HepG2 (cell line): ENCODE measurements around the gene NAV2. TPM values are rescaled to one million over a fixed set of nuclear protein-coding genes. Genes with fewer than 3 reads are reported as not detected.

Experiments used
- ASH2L ChIP-seq: fragments of 300-600, 200-600 bp; sonication (generic); IDR thresholded peaks from 2 replicates; pipeline ENCODE4 v1.7.0; 2017; ENCODE audit warnings: low read depth, mild to moderate bottlenecking, moderate library complexity, mixed read lengths, low read length; ENCODE audit not compliant: insufficient read length
- CEBPB ChIP-seq: IDR thresholded peaks from 2 replicates; pipeline ENCODE4 v1.6.1; 2011; ENCODE audit warnings: low read depth, low read length, improper control_type of control experiment, borderline replicate concordance
- GZF1 ChIP-seq: sonication (generic); formaldehyde crosslinking; IDR thresholded peaks from 2 replicates; pipeline ENCODE4 v1.5.1; 2020; ENCODE audit warnings: mild to moderate bottlenecking, missing genetic modification reagents
- KLF13 ChIP-seq: sonication (generic); formaldehyde crosslinking; IDR thresholded peaks from 2 replicates; pipeline ENCODE4 v1.4.0; 2020; ENCODE audit warnings: mild to moderate bottlenecking, missing genetic modification reagents
- LCORL ChIP-seq, 2 experiments: fragments of 450-650 bp in 1 of 2; sonication (generic) in 1 of 2; formaldehyde crosslinking in 1 of 2; IDR thresholded peaks; 2 replicates each; pipeline versions ENCODE4 v1.5.0 to v1.6.1; 2017 to 2020; ENCODE audit warnings: antibody characterized with exemption in 1 of 2, missing genetic modification reagents in 1 of 2
- MED8 ChIP-seq: sonication (generic); formaldehyde crosslinking; IDR thresholded peaks from 2 replicates; pipeline ENCODE4 v1.8.1; 2023; ENCODE audit warnings: mild to moderate bottlenecking, missing genetic modification reagents; ENCODE audit not compliant: insufficient replicate concordance
- NFIC ChIP-seq: IDR thresholded peaks from 2 replicates; pipeline ENCODE4 v1.6.1; 2012; ENCODE audit warnings: mild to moderate bottlenecking, low read length, inconsistent platforms
- PBX2 ChIP-seq: IDR thresholded peaks from 2 replicates; pipeline ENCODE4 v1.6.1; 2016; ENCODE audit warnings: control low read depth
- RAD21 ChIP-seq: fragments of 450-650 bp; formaldehyde crosslinking; IDR thresholded peaks from 2 replicates; pipeline ENCODE4 v1.5.0; 2020; ENCODE audit warnings: mild to moderate bottlenecking
- REST ChIP-seq, 2 experiments: IDR thresholded peaks; 2 replicates each; pipeline ENCODE4 v1.6.1; 2011 to 2012; ENCODE audit warnings: low read length in 2 of 2, borderline replicate concordance in 1 of 2, low read depth in 1 of 2, mild to moderate bottlenecking in 1 of 2, moderate library complexity in 1 of 2
- SIX1 ChIP-seq: sonication (generic); formaldehyde crosslinking; IDR thresholded peaks from 2 replicates; pipeline ENCODE4 v1.4.0; 2020; ENCODE audit warnings: missing genetic modification reagents, borderline replicate concordance
- SMARCC2 ChIP-seq: fragments of 450-650 bp; IDR thresholded peaks from 2 replicates; pipeline ENCODE4 v1.6.1; 2017; ENCODE audit warnings: antibody characterized with exemption, mild to moderate bottlenecking
- SOX6 ChIP-seq, 2 experiments: fragments of 450-650 bp in 1 of 2; sonication (generic) in 1 of 2; formaldehyde crosslinking in 1 of 2; IDR thresholded peaks; 2 replicates each; pipeline versions ENCODE4 v1.4.0 to v1.6.1; 2017 to 2020; ENCODE audit warnings: antibody characterized with exemption in 1 of 2, mild to moderate bottlenecking in 1 of 2, missing genetic modification reagents in 1 of 2
- TRIM24 ChIP-seq: sonication (generic); formaldehyde crosslinking; IDR thresholded peaks from 2 replicates; pipeline ENCODE4 v1.8.0; 2022; ENCODE audit warnings: mild to moderate bottlenecking, missing genetic modification reagents
- ZNF263 ChIP-seq: sonication (generic); formaldehyde crosslinking; IDR thresholded peaks from 2 replicates; pipeline ENCODE4 v1.4.0; 2020; ENCODE audit warnings: missing genetic modification reagents
- ZNF30 ChIP-seq: sonication (generic); formaldehyde crosslinking; IDR thresholded peaks from 2 replicates; pipeline ENCODE4 v1.5.0; 2020; ENCODE audit warnings: mild to moderate bottlenecking, missing genetic modification reagents
- ZNF563 ChIP-seq: sonication (generic); formaldehyde crosslinking; IDR thresholded peaks from 2 replicates; pipeline ENCODE4 v1.8.0; 2022; ENCODE audit warnings: mild to moderate bottlenecking, moderate library complexity, missing genetic modification reagents
- ZNF644 ChIP-seq: IDR thresholded peaks from 2 replicates; pipeline ENCODE4 v1.6.1; 2016; ENCODE audit warnings: low read depth
- ZNF737 ChIP-seq: sonication (generic); formaldehyde crosslinking; IDR thresholded peaks from 2 replicates; pipeline ENCODE4 v1.5.0; 2020; ENCODE audit warnings: missing genetic modification reagents, mild to moderate bottlenecking, borderline replicate concordance
- ZSCAN25 ChIP-seq: sonication (generic); formaldehyde crosslinking; IDR thresholded peaks from 2 replicates; pipeline ENCODE4 v1.8.0; 2022; ENCODE audit warnings: mild to moderate bottlenecking, missing genetic modification reagents
- polyA plus RNA-seq, 8 experiments: library from polyadenylated mRNA; depleted of rRNA in 3 of 8; stranded (reverse) in 7 of 8; unstranded in 1 of 8; fragments of >200 nt; fragmentation: Illumina TruSeq in 4 of 8; extraction: Trizol in 4 of 8; gene quantifications; 2 replicates each; pipeline versions ENCODE4 v1.2.1 to v1.2.3, GENCODE V29; 2011 to 2016; ENCODE audit warnings: low read depth in 4 of 8, missing spikeins in 1 of 8, mixed read lengths in 1 of 8; ENCODE audit not compliant: insufficient read depth in 1 of 8
- total RNA-seq, 5 experiments: library from RNA; depleted of rRNA; stranded (reverse); fragments of >200 nt; fragmentation: Illumina TruSeq; extraction: Trizol; gene quantifications; 2 replicates each; pipeline ENCODE4 v1.2.3, GENCODE V29; 2016; ENCODE audit warnings: low read depth in 1 of 5
- TF ChIP-seq, protein P1 (sequence below): sonication (generic); formaldehyde crosslinking; conservative IDR thresholded peaks from 2 replicates; pipeline ENCODE4 v1.4.0; 2020; ENCODE audit warnings: mild to moderate bottlenecking, missing genetic modification reagents, moderate library complexity

NAV2 gene
- total and polyA plus RNA-seq, 2 of the 13 experiments (the other 11 are each of a cell fraction or from before 2014, with no cell fraction given), result 9.3 to 34.6 TPM

DNA sequence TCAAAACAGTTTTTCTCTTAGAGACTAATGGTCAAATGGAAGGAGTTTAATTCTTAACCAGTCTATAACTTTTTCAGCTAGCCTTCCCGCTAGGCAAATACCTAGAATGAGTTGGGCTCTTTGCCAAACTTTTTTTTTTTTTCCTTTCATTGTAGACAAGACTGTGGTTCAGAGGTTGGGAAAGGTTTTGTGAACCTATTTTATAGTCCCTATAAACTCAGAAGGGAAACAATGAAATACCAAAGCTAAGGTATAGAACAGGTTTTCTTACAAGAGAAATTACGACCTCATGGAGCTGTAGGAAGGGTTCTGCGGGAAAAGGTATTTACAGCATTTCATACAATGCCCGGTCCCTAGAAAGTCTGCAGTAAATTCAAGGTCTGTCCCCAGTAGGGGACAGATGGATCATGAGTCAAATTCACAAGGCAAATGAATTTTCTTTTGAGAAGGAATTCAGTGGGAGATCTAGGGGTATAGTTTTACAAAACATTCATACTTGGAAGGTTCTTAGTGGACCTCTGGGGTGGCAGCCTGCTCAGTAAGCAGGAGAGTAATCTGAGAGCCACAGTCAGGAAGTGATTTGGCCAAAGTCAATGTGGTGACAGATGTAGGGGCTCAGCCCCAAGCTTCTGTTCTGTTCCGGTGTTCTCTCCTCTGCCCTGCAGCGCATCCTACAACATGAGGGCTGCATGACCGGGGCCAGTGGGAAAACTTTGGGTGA lies 300.9 kb downstream of the NAV2 start (continued):
- TF ChIP-seq REST (IDR thresholded peaks at IDR 0.05; ENCODE audit: borderline replicate concordance in 1 of 2, low read depth in 1 of 2, low read length in 2 of 2), result no peak
- TF ChIP-seq SIX1 (CRISPR knock-in tag), result peak; percentile 77; the same call in 1 of the 2 replicates
- TF ChIP-seq PBX2 (CRISPR knock-in tag), result no peak
- TF ChIP-seq ZSCAN25 (CRISPR knock-in tag), result peak; percentile 86
- no peak for TF ChIP-seq ZNF737
- no peak for TF ChIP-seq KLF13 (CRISPR knock-in tag)
- TF ChIP-seq ZNF644, result 0 out of 2 replicates have a peak, but pooled peaks have one; percentile 22
- no peak for TF ChIP-seq SOX6 (IDR thresholded peaks at IDR 0.05)
- TF ChIP-seq SOX6 (CRISPR knock-in tag; IDR thresholded peaks at IDR 0.05), result peak; percentile 55
- no peak for TF ChIP-seq SMARCC2
- peak; percentile 42; the same call in 1 of the 2 replicates for TF ChIP-seq GZF1
- TF ChIP-seq NFIC, result peak; percentile 92
- TF ChIP-seq ASH2L, result peak; percentile 45
- no peak for TF ChIP-seq MED8
- TF ChIP-seq ZNF30 (CRISPR knock-in tag), result no peak
- TF ChIP-seq TRIM24 (CRISPR knock-in tag), result no peak
- no peak for TF ChIP-seq ZNF263
- TF ChIP-seq ZNF563 (CRISPR knock-in tag), result no peak
- TF ChIP-seq RAD21 (CRISPR knock-in tag), result no peak
- TF ChIP-seq CEBPB, result no peak
- TF ChIP-seq LCORL (IDR thresholded peaks at IDR 0.05), result no peak
- TF ChIP-seq LCORL (CRISPR knock-in tag; IDR thresholded peaks at IDR 0.05), result peak; percentile 71
- TF ChIP-seq, protein P1, sequence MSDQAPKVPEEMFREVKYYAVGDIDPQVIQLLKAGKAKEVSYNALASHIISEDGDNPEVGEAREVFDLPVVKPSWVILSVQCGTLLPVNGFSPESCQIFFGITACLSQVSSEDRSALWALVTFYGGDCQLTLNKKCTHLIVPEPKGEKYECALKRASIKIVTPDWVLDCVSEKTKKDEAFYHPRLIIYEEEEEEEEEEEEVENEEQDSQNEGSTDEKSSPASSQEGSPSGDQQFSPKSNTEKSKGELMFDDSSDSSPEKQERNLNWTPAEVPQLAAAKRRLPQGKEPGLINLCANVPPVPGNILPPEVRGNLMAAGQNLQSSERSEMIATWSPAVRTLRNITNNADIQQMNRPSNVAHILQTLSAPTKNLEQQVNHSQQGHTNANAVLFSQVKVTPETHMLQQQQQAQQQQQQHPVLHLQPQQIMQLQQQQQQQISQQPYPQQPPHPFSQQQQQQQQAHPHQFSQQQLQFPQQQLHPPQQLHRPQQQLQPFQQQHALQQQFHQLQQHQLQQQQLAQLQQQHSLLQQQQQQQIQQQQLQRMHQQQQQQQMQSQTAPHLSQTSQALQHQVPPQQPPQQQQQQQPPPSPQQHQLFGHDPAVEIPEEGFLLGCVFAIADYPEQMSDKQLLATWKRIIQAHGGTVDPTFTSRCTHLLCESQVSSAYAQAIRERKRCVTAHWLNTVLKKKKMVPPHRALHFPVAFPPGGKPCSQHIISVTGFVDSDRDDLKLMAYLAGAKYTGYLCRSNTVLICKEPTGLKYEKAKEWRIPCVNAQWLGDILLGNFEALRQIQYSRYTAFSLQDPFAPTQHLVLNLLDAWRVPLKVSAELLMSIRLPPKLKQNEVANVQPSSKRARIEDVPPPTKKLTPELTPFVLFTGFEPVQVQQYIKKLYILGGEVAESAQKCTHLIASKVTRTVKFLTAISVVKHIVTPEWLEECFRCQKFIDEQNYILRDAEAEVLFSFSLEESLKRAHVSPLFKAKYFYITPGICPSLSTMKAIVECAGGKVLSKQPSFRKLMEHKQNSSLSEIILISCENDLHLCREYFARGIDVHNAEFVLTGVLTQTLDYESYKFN (CRISPR knock-in tag), result peak; percentile 27; the same call in 1 of the 2 replicates
